Thyroid gland (tissue), 4 donors: ENCODE results near the gene RBM15.

Source experiments
- POLR2A ChIP-seq, 2 donors: fragments of 450-650 bp; IDR thresholded peaks; one replicate each; pipeline ENCODE4 v1.6.1; 2017; ENCODE audit warnings: antibody characterized with exemption in 2 of 2, mild to moderate bottlenecking in 2 of 2, moderate library complexity in 1 of 2
- TF ChIP-seq, protein P1 (sequence below), 6 experiments: fragments of 200-600 bp in 3 of 6; fragments of 450-650 bp in 3 of 6; sonication (generic) in 3 of 6; IDR thresholded peaks; one replicate each; pipeline ENCODE4 v1.5.1; 2016 to 2019; ENCODE audit warnings: antibody characterized with exemption in 6 of 6, mild to moderate bottlenecking in 2 of 6, inconsistent platforms in 1 of 6, moderate library complexity in 1 of 6

DNA sequence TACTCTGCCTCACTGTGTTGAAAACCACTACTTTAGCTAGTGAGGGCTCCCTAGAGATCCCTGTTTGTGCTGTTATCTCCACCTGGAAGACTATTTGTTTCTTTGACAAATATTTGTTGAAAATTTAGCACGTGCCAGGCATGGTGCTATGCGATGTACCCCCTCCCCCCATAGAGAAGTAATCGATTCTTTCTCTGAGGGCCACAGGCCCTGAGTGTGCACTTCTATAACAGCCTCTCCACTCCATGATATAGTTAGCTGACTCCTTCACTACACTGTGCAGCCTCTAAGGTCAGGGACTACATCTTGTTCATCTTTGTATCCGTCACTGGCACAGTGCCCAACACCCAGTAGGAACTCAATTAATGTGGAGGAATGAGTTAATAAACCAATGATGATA lies 17.3 kb upstream of the RBM15 start:
- TF ChIP-seq, protein P1, sequence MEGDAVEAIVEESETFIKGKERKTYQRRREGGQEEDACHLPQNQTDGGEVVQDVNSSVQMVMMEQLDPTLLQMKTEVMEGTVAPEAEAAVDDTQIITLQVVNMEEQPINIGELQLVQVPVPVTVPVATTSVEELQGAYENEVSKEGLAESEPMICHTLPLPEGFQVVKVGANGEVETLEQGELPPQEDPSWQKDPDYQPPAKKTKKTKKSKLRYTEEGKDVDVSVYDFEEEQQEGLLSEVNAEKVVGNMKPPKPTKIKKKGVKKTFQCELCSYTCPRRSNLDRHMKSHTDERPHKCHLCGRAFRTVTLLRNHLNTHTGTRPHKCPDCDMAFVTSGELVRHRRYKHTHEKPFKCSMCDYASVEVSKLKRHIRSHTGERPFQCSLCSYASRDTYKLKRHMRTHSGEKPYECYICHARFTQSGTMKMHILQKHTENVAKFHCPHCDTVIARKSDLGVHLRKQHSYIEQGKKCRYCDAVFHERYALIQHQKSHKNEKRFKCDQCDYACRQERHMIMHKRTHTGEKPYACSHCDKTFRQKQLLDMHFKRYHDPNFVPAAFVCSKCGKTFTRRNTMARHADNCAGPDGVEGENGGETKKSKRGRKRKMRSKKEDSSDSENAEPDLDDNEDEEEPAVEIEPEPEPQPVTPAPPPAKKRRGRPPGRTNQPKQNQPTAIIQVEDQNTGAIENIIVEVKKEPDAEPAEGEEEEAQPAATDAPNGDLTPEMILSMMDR (IDR thresholded peaks at IDR 0.05), result no peak
- no peak for TF ChIP-seq POLR2A (IDR thresholded peaks at IDR 0.05)
